Neural cell (in vitro differentiated cells): ENCODE results near the gene GLI2.

Experiments
- CTCF ChIP-seq: fragments of 450-650 bp; IDR thresholded peaks from 2 replicates; pipeline ENCODE4 v1.5.1; 2014; ENCODE audit warnings: antibody characterized with exemption, mild to moderate bottlenecking, moderate library complexity; ENCODE audit not compliant: poor library complexity, severe bottlenecking
- EP300 ChIP-seq: fragments of 450-650 bp; conservative IDR thresholded peaks from 2 replicates; pipeline ENCODE4 v1.6.1; 2014; ENCODE audit warnings: antibody characterized with exemption, mild to moderate bottlenecking, moderate library complexity; ENCODE audit not compliant: poor library complexity, severe bottlenecking
- EZH2 ChIP-seq: fragments of 200-600, 300-800 bp; shearing (Covaris generic), sonication (generic); IDR thresholded peaks from 2 replicates; pipeline ENCODE4 v1.6.1; 2014; ENCODE audit warnings: antibody characterized with exemption, low read length, borderline replicate concordance, mild to moderate bottlenecking; ENCODE audit not compliant: insufficient read depth, poor library complexity, severe bottlenecking
- MXI1 ChIP-seq: fragments of 450-650 bp; conservative IDR thresholded peaks from 2 replicates; pipeline ENCODE4 v1.6.1; 2014; ENCODE audit warnings: antibody characterized with exemption, mild to moderate bottlenecking; ENCODE audit not compliant: poor library complexity, severe bottlenecking
- POLR2AphosphoS5 ChIP-seq: IDR thresholded peaks from 2 replicates; pipeline ENCODE4 v1.6.1; 2012
- RAD21 ChIP-seq: fragments of 450-650 bp; conservative IDR thresholded peaks from 2 replicates; pipeline ENCODE4 v1.6.1; 2014; ENCODE audit warnings: antibody characterized with exemption, mild to moderate bottlenecking, moderate library complexity
- REST ChIP-seq: IDR thresholded peaks from 2 replicates; pipeline ENCODE4 v1.6.1; 2012; ENCODE audit warnings: borderline replicate concordance
- TAF1 ChIP-seq: IDR thresholded peaks from 2 replicates; pipeline ENCODE4 v1.6.1; 2012; ENCODE audit warnings: low read depth

GRCh38 chr2:120771111-120771780, 35.6 kb downstream of the GLI2 start:
- no peak for TF ChIP-seq CTCF
- no peak for TF ChIP-seq POLR2AphosphoS5
- no peak for TF ChIP-seq REST
- TF ChIP-seq EZH2 = no peak
- no peak for TF ChIP-seq RAD21
- TF ChIP-seq EP300 = no peak
- TF ChIP-seq TAF1 = no peak
- no peak for TF ChIP-seq MXI1
